GM15510 (cell line): ENCODE data around the gene MYO16.

Experiments
- POLR2A ChIP-seq: IDR thresholded peaks from 3 replicates; pipeline ENCODE4 v1.6.1; 2011; ENCODE audit warnings: borderline replicate concordance; ENCODE audit not compliant: insufficient read length; ENCODE audit errors: extremely low read depth

Gene MYO16

DNA sequence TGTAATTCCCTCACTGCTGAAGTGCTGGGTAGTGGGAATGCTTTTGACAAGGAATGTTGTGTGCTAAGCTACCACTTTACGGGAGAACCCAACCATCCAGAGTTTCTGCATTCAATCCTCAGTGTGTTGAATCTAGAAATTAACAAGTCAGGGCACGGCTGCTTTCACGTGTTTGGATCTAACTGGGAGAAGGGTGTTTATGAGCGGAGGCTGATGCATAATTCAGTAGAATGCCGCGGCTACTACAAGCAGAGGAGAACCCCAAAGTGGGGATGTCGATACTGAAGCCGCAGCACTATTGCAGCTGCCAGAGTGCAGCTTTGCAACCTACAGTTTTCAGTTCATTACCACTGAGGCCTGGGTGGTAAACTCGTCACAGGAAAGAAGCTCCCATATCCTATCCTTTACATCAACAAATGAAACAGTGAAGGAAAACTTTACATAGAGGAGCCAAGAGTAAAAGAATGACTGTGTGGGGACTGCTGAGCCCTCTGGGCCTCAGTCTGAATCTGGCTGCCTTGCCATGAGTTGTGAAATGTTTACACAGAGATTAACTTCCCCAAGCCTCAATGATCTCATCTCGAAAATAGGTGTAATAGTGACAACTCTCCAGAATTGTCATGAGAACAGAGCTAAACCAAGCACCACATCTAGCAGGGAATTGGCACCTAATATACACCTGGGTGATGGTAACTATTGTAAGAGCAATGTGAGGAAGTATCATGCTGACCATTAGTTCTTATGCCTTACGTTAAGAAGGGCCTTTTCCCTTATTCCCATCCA, 531.7 kb downstream of the MYO16 start:
- no peak for TF ChIP-seq POLR2A

- no peak for TF ChIP-seq POLR2A
Observed at GRCh38 chr13:109162248-109163036, 533.0 kb downstream of the MYO16 start.

GRCh38 chr13:109163037-109163379, 533.6 kb downstream of the MYO16 start:
- TF ChIP-seq POLR2A: no peak

DNA sequence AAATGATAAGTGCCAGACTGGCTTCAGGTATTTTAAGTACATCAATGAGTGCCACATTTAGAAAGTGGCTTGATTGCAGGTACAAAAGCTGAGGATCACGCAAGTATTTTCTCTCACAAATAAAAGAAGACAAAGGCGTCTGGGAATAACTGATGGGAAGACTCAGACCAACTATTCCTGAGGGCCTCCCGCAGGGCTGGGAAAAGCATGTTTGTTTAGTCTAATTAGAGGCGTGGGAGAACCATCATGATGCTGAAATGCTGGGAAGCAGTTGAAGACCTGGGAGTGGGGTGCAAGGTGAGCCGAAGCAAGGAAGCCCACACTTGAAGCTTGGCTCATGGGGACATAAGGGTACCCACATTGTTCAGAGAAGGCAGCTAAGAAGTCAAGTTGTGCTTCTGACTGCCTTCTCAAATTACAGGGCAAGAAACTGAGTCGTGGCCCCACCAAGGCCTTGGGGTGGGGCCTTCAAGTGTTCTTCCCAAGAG, 536.0 kb downstream of the MYO16 start:
- TF ChIP-seq POLR2A: no peak

GRCh38 chr13:109166804-109167203, 537.4 kb downstream of the MYO16 start:
- no peak for TF ChIP-seq POLR2A

GRCh38 chr13:109172136-109172535, 542.7 kb downstream of the MYO16 start:
- no peak for TF ChIP-seq POLR2A

DNA sequence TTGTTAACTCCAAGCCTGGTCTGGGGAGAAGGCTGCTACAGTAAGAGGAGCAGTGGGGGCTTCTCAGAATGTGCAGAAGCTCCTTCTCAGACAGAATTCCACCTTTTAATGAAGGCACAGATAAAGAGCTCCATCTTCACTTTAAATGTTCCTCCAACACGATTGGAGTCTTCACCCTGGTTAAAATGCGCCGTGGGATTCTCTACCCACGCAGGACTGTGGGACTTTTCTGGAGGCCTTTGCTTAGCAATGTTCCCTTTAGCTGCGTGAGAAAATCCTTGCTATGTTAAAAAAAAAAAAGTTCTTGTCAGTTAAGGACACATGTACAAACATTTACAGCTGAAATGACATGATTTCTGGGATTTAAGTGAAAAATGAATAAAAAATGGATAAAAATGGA, 546.3 kb downstream of the MYO16 start:
- no peak for TF ChIP-seq POLR2A

DNA sequence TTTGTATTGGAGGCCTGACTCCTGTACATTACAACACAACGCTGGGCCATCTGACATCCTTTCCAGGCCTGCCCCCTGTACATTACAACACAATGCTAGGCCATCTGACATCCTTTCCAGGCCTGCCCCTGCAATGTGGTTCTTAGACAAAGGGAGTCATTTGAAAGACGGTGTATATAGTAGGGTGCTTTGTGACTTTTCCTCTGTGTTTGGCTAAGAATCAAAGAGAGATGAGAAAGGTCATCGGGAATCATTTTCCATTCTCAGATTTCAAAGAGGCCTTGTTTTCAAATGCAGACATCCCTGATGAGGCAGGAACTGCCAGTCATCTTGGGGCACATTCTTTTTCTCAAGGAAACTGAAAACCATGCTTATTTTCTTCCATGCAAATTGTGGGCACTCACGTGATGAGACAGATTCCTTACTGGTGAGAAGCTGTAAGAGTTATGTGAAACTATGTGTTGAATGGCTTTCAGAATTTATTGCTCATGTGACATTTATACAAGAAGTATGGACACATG, 551.6 kb downstream of the MYO16 start:
- no peak for TF ChIP-seq POLR2A

GRCh38 chr13:109182777-109183465, 553.5 kb downstream of the MYO16 start:
- TF ChIP-seq POLR2A: no peak

DNA sequence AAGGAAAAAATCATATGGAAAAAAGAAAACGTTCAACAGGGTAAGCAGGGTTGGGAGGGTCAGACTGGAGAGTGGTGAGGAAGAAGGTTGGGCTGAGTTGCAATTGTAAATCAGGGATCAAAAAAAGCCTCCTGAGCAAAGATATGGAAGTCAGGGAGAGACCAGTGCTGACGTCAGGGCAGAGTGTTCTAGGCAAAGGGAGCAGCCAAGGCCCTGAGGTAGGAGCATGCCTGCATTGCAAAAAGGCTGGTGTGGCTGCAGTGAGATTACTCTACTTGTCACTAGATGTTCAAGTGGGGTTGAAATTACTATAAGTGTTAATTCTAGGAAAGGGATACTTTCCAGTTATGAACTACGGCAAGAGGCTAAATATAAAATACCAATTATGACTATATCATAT, 562.0 kb downstream of the MYO16 start:
- TF ChIP-seq POLR2A: no peak

- no peak for TF ChIP-seq POLR2A
Observed at GRCh38 chr13:109192306-109192705, 562.9 kb downstream of the MYO16 start.

- TF ChIP-seq POLR2A: no peak
Observed at GRCh38 chr13:109196948-109197347, 567.5 kb downstream of the MYO16 start.

- TF ChIP-seq POLR2A: no peak
Observed at GRCh38 chr13:109198585-109198984, 569.2 kb downstream of the MYO16 start.

- no peak for TF ChIP-seq POLR2A
Observed at GRCh38 chr13:109199280-109199679, 569.9 kb downstream of the MYO16 start.

GRCh38 chr13:109200556-109200955, 571.1 kb downstream of the MYO16 start:
- TF ChIP-seq POLR2A: no peak
